B cell (primary cell): Measurements from ENCODE around the gene LHPP. TPM values are rescaled to one million over a fixed set of nuclear protein-coding genes. Genes with fewer than 3 reads are reported as not detected.

Source experiments
- ATAC-seq: fragments of 200-7000 bp; cut with Tn5 transposase; one replicate; pipeline ENCODE4 v1.10.0; 2021; ENCODE audit warnings: low read depth, mild to moderate bottlenecking, moderate number of reproducible peaks, moderate library complexity
- CTCF ChIA-PET: fragments of 350-600 bp; sonication (Branson Sonifier 250); formaldehyde crosslinking; loops from one replicate; lab custom pipeline; 2021; ENCODE audit warnings: antibody characterized with exemption, inconsistent platforms; lab: Charles Lee
- POLR2A ChIA-PET: fragments of 350-600 bp; sonication (Branson Sonifier 250); formaldehyde crosslinking; loops from one replicate; lab custom pipeline; 2021; ENCODE audit warnings: antibody characterized with exemption; lab: Charles Lee
- DNase-seq: peaks from one replicate; pipeline ENCODE4 v3.0.0; 2013
- H2AFZ ChIP-seq: 2 replicates; pipeline ENCODE4 v1.6.1; 2012; ENCODE audit warnings: mild to moderate bottlenecking, low read depth, low read length; ENCODE audit not compliant: insufficient read depth, poor library complexity, severe bottlenecking
- H3K27ac ChIP-seq, 2 donors: 1 replicate in 1 of 2; 2 replicates in 1 of 2; pipeline ENCODE4 v1.5.1; 2012 to 2013; ENCODE audit warnings: low read length in 2 of 2, mild to moderate bottlenecking in 2 of 2, moderate library complexity in 1 of 2
- H3K27me3 ChIP-seq, 4 experiments: fragments of 200-600 bp in 1 of 4; sonication (generic) in 1 of 4; replicated peaks in 1 of 4; 1 replicate in 2 of 4; 2 replicates in 2 of 4; pipeline versions ENCODE4 v1.6.1 to v1.7.0; 2013 to 2016; ENCODE audit warnings: low read length in 3 of 4, mild to moderate bottlenecking in 2 of 4, mixed read lengths in 1 of 4, moderate library complexity in 1 of 4; ENCODE audit not compliant: insufficient read depth in 4 of 4, control insufficient read depth in 3 of 4; ENCODE audit errors: control extremely low read depth in 1 of 4
- H3K36me3 ChIP-seq, 2 experiments: replicated peaks in 1 of 2; 1 replicate in 1 of 2; 2 replicates in 1 of 2; pipeline versions ENCODE4 v1.6.1 to v1.7.1; 2013; ENCODE audit warnings: low read length in 1 of 2; ENCODE audit not compliant: insufficient read depth in 2 of 2, control insufficient read depth in 1 of 2; ENCODE audit errors: control extremely low read depth in 1 of 2, extremely low read depth in 1 of 2
- H3K4me1 ChIP-seq, 2 donors: fragments of 200-600 bp in 1 of 2; sonication (generic) in 1 of 2; 1 replicate in 1 of 2; 2 replicates in 1 of 2; pipeline versions ENCODE4 v1.5.1 to v1.6.1; 2013 to 2017; ENCODE audit warnings: low read length in 2 of 2; ENCODE audit not compliant: control insufficient read depth in 2 of 2, insufficient read depth in 2 of 2
- H3K4me2 ChIP-seq: replicated peaks from 2 replicates; pipeline ENCODE3; 2012; ENCODE audit warnings: mild to moderate bottlenecking, low read depth, low read length; ENCODE audit not compliant: poor library complexity, severe bottlenecking
- H3K4me3 ChIP-seq, 5 experiments: fragments of 200-600 bp in 1 of 5; sonication (generic) in 1 of 5; 1 replicate in 3 of 5; 2 replicates in 2 of 5; pipeline versions ENCODE4 v1.5.1 to v1.7.0; 2011 to 2016; ENCODE audit warnings: low read length in 4 of 5, mild to moderate bottlenecking in 4 of 5, low read depth in 2 of 5, control low read depth in 1 of 5, moderate library complexity in 1 of 5; ENCODE audit not compliant: insufficient read depth in 1 of 5; ENCODE audit errors: control extremely low read depth in 1 of 5, extremely low read depth in 1 of 5
- H3K79me2 ChIP-seq: fragments of 200-600 bp; sonication (generic); one replicate; pipeline ENCODE4 v1.6.0; 2016; ENCODE audit warnings: low read length; ENCODE audit not compliant: control insufficient read depth, insufficient read depth
- H3K9ac ChIP-seq: fragments of 200-600 bp; sonication (generic); 2 replicates; pipeline ENCODE4 v1.6.1; 2017; ENCODE audit warnings: mild to moderate bottlenecking, low read length, moderate library complexity
- H3K9me3 ChIP-seq, 3 donors: one replicate each; pipeline versions ENCODE4 v1.6.1 to v1.7.1; 2013; ENCODE audit warnings: low read length in 2 of 3; ENCODE audit not compliant: control insufficient read depth in 2 of 3, insufficient read depth in 1 of 3; ENCODE audit errors: control extremely low read depth in 1 of 3
- H4K20me1 ChIP-seq: 2 replicates; pipeline ENCODE4 v1.6.0; 2012; ENCODE audit warnings: mild to moderate bottlenecking, low read length; ENCODE audit not compliant: insufficient read depth, control insufficient read depth, poor library complexity, severe bottlenecking
- H3K27ac Mint-ChIP-seq: one replicate; pipeline ENCODE4 v1.8.0; 2021; ENCODE audit warnings: mixed read lengths
- H3K27me3 Mint-ChIP-seq: one replicate; pipeline ENCODE4 v1.8.0; 2021; ENCODE audit warnings: mixed read lengths
- H3K4me1 Mint-ChIP-seq: one replicate; pipeline ENCODE4 v1.8.0; 2021; ENCODE audit warnings: mixed read lengths
- H3K4me3 Mint-ChIP-seq: one replicate; pipeline ENCODE4 v1.8.0; 2021; ENCODE audit warnings: mixed read lengths
- H3K9me3 Mint-ChIP-seq: one replicate; pipeline ENCODE4 v1.8.0; 2022; ENCODE audit warnings: mixed read lengths; ENCODE audit not compliant: insufficient read depth
- CTCF ChIP-seq: fragments of 200-600 bp; IDR thresholded peaks from one replicate; pipeline ENCODE4 v1.8.0; 2022; ENCODE audit warnings: antibody characterized with exemption, mild to moderate bottlenecking
- EZH2 ChIP-seq: IDR thresholded peaks from 2 replicates; pipeline ENCODE4 v1.6.1; 2012; ENCODE audit warnings: borderline replicate concordance, low read depth, mild to moderate bottlenecking, moderate library complexity, low read length; ENCODE audit not compliant: insufficient read depth, poor library complexity, severe bottlenecking
- WGBS: methylation state at CpG from one replicate; pipeline ENCODE4 v1.1.5; 2013; ENCODE audit warnings: missing lambda C conversion rate; ENCODE audit not compliant: insufficient coverage; 5-methylcytosine and 5-hydroxymethylcytosine counted together
- intact Hi-C: fragments of 100-400 bp; cut with micrococcal nuclease; formaldehyde crosslinking; loops from one replicate; pipeline ENCODE4 v1.10.0; 2022
- polyA plus RNA-seq: library from polyadenylated mRNA; depleted of rRNA; stranded (reverse); fragments of >200 nt; gene quantifications from 2 replicates; pipeline ENCODE4 v1.2.3, GENCODE V29; 2012
- total RNA-seq, 2 donors: library from RNA; stranded (reverse); fragments of 120-200 nt in 1 of 2; gene quantifications; 1 replicate in 1 of 2; 2 replicates in 1 of 2; pipeline versions ENCODE4 v1.2.3 to v1.2.4, GENCODE V29; 2013 to 2022

The LHPP gene
- total and polyA plus RNA-seq, 2 donors (not counting 1 experiment from before 2014, with no cell fraction given) = 60.2 to 83.5 TPM

GRCh38 chr10:124542336-124542735 lies 80.7 kb downstream of the LHPP start:
- H3K4me3 ChIP-seq = no peak overlapping the region
- intact Hi-C loops = no loop called here
- H3K79me2 ChIP-seq = peaks cover 49% of the 10 kb centered on the region
- H3K27me3 ChIP-seq = no peaks in the 10 kb centered on the region
- peak overlapping the region; percentile 34 for H3K4me2 ChIP-seq
- peak overlapping the region; percentile 80 for H3K27ac Mint-ChIP-seq
- H3K9ac ChIP-seq = no peak overlapping the region
- peaks cover 93 to 100% of the 10 kb centered on the region in 2 donors for H3K4me1 ChIP-seq
- peaks cover 87% of the 10 kb centered on the region for H3K4me1 Mint-ChIP-seq
- WGBS = 100% methylated on average over 2 of the region's 3 CpGs
- H3K9me3 ChIP-seq = peaks cover 0 to 5% (median 0%) of the 10 kb centered on the region in 3 donors
- DNase-seq = no peak
- no peak for ATAC-seq
- H3K27ac ChIP-seq = peak overlapping the region in 1 of 2 donors; percentile 7
- H3K36me3 ChIP-seq = no peaks in the 10 kb centered on the region
- H3K4me3 Mint-ChIP-seq = no peak overlapping the region
- CTCF ChIA-PET = interaction anchor here (1.3 to 19.7 kb wide), 7 partner anchors 23 to 205 kb away, joined by 5 to 415 read pairs (median 100); partner anchors contain the start of gene FAM53B
- no peaks in the 10 kb centered on the region for H4K20me1 ChIP-seq
- no peaks in the 10 kb centered on the region for H3K9me3 Mint-ChIP-seq
- no peaks in the 10 kb centered on the region for H3K27me3 Mint-ChIP-seq
- POLR2A ChIA-PET = interaction anchor here (0.6 to 4.0 kb wide), 4 partner anchors 43 to 201 kb away, joined by 3 to 20 read pairs (median 12); no protein-coding TSS in a partner anchor
- TF ChIP-seq EZH2 = no peak
- TF ChIP-seq CTCF = no peak
- H2AFZ ChIP-seq = no peak overlapping the region

GRCh38 chr10:124543146-124543545 lies 81.5 kb downstream of the LHPP start:
- Histone ChIP-seq H2AFZ (no peak overlapping the region), H3K9me3 (peaks cover 0 to 5% (median 0%) of the 10 kb centered on the region in 3 donors), H4K20me1 (no peaks in the 10 kb centered on the region), H3K27me3 (no peaks in the 10 kb centered on the region), H3K4me1 (peaks cover 94 to 100% of the 10 kb centered on the region in 2 donors), H3K36me3 (no peaks in the 10 kb centered on the region), H3K27ac (peak overlapping the region; percentile 20 to 66), H3K9ac (no peak overlapping the region), H3K4me2 (peak overlapping the region; percentile 34), H3K79me2 (peaks cover 53% of the 10 kb centered on the region), H3K4me3 (no peak overlapping the region)
- no peaks in the 10 kb centered on the region for H3K9me3 Mint-ChIP-seq
- H3K27ac Mint-ChIP-seq = peak overlapping the region; percentile 77
- 82% methylated on average over 9 of the region's 13 CpGs for WGBS
- intact Hi-C loops = no loop called here
- H3K27me3 Mint-ChIP-seq = no peaks in the 10 kb centered on the region
- H3K4me1 Mint-ChIP-seq = peaks cover 91% of the 10 kb centered on the region
- H3K4me3 Mint-ChIP-seq = no peak overlapping the region
- TF ChIP-seq CTCF (no peak), EZH2 (no peak)
- CTCF ChIA-PET = interaction anchor here (1.6 to 10.2 kb wide), 4 partner anchors 9 to 198 kb away, joined by 5 to 157 read pairs (median 67); no protein-coding TSS in a partner anchor
- POLR2A ChIA-PET = interaction anchor here (3.5 kb wide), 1 partner anchor 58 kb away, joined by 21 read pairs; no protein-coding TSS in a partner anchor
- ATAC-seq = no peak
- DNase-seq = no peak
